Measurements from ENCODE around the gene NCCRP1.

Gene NCCRP1

GRCh38 chr19:39167461-39168257 is 29.1 kb upstream of the NCCRP1 start:
- no peak for TF ChIP-seq CTCF (IDR thresholded peaks at IDR 0.05)

GRCh38 chr19:39168258-39169142 is 28.3 kb upstream of the NCCRP1 start:
- no peak for TF ChIP-seq CTCF (IDR thresholded peaks at IDR 0.05)

- no peak for TF ChIP-seq CTCF (IDR thresholded peaks at IDR 0.05)
Measured at GRCh38 chr19:39169143-39169810, 27.5 kb upstream of the NCCRP1 start.

- no peak for TF ChIP-seq CTCF (IDR thresholded peaks at IDR 0.05)
Measured at GRCh38 chr19:39170386-39171231, 26.2 kb upstream of the NCCRP1 start.

- TF ChIP-seq CTCF (IDR thresholded peaks at IDR 0.05), result no peak
Measured at GRCh38 chr19:39171479-39172465, 25.0 kb upstream of the NCCRP1 start.

GRCh38 chr19:39172700-39173501 is 23.9 kb upstream of the NCCRP1 start:
- TF ChIP-seq CTCF (IDR thresholded peaks at IDR 0.05), result no peak
